ENCODE data around the gene AHDC1. TPM values are rescaled to one million over a fixed set of nuclear protein-coding genes. Genes with fewer than 3 reads are reported as not detected.

The AHDC1 gene
- total RNA-seq, 2 experiments from 2014 or later, result 26.3 to 27.6 TPM

DNA sequence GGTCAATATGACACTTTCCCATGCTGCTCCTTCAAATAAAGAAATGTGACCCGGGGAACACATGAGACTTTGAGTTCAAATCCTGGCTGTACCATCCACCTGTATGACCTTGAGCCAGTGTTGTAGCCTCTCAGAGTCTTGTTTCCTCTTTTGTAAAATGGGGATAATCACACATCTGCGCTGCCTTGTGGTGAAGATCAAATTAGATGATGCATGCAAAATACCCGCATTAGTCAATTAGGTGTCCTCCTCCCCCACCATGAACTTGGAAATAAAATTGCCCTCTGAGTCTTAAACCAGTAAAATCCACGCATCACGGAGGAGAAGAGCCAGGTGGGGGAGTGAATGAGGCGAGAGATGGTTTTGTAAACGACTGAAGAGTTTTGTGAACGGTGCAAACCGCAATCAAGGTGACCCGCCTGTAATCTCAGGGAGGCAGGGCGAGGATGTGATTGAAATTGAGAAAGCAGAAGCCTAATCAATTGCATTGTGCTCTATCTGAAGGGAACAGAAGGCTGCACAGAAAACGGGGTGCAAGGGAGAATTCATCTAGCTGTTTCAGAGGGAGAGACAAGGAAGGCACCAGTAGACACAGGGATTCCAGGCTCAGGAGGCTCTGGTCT, 5.8 kb upstream of the AHDC1 start:
- Mint-ChIP-seq H3K9me3 (no peaks in the 10 kb centered on the region), H3K27ac (no peak overlapping the region), H3K27me3 (no peaks in the 10 kb centered on the region), H3K4me1 (ENCODE audit: low read depth) (peaks cover 26% of the 10 kb centered on the region), H3K36me3 (ENCODE audit: low read depth) (no peaks in the 10 kb centered on the region), H3K4me3 (no peak overlapping the region)
- ATAC-seq (no peak), DNase-seq (no peak)
- TF ChIP-seq, protein P1, sequence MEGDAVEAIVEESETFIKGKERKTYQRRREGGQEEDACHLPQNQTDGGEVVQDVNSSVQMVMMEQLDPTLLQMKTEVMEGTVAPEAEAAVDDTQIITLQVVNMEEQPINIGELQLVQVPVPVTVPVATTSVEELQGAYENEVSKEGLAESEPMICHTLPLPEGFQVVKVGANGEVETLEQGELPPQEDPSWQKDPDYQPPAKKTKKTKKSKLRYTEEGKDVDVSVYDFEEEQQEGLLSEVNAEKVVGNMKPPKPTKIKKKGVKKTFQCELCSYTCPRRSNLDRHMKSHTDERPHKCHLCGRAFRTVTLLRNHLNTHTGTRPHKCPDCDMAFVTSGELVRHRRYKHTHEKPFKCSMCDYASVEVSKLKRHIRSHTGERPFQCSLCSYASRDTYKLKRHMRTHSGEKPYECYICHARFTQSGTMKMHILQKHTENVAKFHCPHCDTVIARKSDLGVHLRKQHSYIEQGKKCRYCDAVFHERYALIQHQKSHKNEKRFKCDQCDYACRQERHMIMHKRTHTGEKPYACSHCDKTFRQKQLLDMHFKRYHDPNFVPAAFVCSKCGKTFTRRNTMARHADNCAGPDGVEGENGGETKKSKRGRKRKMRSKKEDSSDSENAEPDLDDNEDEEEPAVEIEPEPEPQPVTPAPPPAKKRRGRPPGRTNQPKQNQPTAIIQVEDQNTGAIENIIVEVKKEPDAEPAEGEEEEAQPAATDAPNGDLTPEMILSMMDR (IDR thresholded peaks at IDR 0.05), result no peak
- CTCF ChIA-PET, result interaction anchor here (1.1 to 25.3 kb wide), 11 partner anchors 10 to 313 kb away, joined by 3 to 533 read pairs (median 5); partner anchors contain the start of genes IFI6 and STX12
- POLR2A ChIA-PET, result interaction anchor here (0.7 to 13.7 kb wide), 4 partner anchors 16 to 60 kb away, joined by 3 to 98 read pairs (median 4); no protein-coding TSS in a partner anchor
- intact Hi-C loops (cut with micrococcal nuclease), result loop anchor here (5.0 to 10.0 kb wide), 3 partner anchors 52 to 217 kb away; partner anchors contain the start of genes FAM76A and GPR3

DNA sequence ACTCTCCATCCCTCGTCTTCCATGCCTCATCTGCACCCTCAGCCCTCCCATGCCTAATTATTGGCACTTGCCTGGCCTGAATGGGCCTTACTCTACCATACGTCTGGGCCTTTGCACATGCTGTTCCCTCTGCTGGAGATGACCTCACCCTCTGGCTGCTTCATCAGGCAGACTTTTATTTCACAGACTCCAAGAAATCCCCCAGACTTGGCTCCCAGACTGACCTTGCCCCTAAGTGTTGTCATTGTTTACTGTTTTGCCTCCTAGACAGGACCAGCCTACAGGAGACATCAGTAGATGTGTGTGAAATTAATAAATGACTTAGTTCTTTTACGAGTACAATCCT, 5.2 kb upstream of the AHDC1 start:
- Mint-ChIP-seq H3K27me3 (no peaks in the 10 kb centered on the region), H3K36me3 (ENCODE audit: low read depth) (no peaks in the 10 kb centered on the region), H3K27ac (no peak overlapping the region), H3K4me3 (no peak overlapping the region), H3K4me1 (ENCODE audit: low read depth) (peaks cover 22% of the 10 kb centered on the region), H3K9me3 (no peaks in the 10 kb centered on the region)
- TF ChIP-seq, protein P1 (IDR thresholded peaks at IDR 0.05), result no peak
- ChIA-PET POLR2A (interaction anchor here (0.7 to 13.7 kb wide), 5 partner anchors 17 to 83 kb away, joined by 3 to 98 read pairs (median 3); no protein-coding TSS in a partner anchor), CTCF (interaction anchor here (0.6 to 25.3 kb wide), 14 partner anchors 10 to 313 kb away, joined by 3 to 533 read pairs (median 4); partner anchors contain the start of genes IFI6 and STX12)
- intact Hi-C loops (cut with micrococcal nuclease), result loop anchor here (5.0 to 10.0 kb wide), 3 partner anchors 52 to 217 kb away; partner anchors contain the start of genes FAM76A and GPR3
- ATAC-seq, result no peak
- DNase-seq, result no peak

DNA sequence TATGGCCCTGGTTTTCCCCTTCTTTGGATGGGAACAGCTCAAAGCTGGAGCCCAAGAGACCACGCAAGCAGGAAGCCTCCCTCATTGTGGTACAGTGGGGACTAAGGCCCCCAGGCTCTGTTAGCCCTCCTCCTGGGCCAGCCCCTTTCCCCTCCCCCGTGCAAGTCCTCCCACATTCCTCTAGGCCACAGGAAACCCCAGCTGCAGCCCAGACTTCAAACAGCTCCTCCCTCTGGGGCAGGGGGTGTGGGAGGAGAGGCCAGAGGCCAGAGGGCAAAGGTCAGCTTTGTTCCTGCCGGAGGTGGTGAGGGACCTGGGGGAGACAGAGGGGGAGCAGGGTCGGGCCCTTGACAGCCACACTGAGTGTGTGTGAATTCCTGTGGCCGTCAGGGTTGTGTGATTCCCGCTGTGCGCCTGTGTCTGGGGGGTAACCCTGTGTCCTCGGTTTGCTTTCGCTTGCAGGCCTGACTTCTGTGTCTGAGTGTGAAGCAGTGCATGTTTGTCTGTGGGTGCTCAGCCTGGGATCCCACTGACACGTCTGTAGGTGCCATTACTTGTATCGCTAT, 3.4 kb upstream of the AHDC1 start:
- Mint-ChIP-seq H3K4me3 (no peak overlapping the region), H3K27me3 (no peaks in the 10 kb centered on the region), H3K4me1 (ENCODE audit: low read depth) (peaks cover 18% of the 10 kb centered on the region), H3K36me3 (ENCODE audit: low read depth) (no peaks in the 10 kb centered on the region), H3K9me3 (no peaks in the 10 kb centered on the region), H3K27ac (no peak overlapping the region)
- ATAC-seq (no peak), DNase-seq (no peak)
- CTCF ChIA-PET, result interaction anchor here (0.6 to 25.3 kb wide), 45 partner anchors 11 to 313 kb away, joined by 3 to 533 read pairs (median 4); partner anchors contain the start of genes GPR3, IFI6, STX12 and SYTL1
- POLR2A ChIA-PET, result interaction anchor here (1.0 to 13.7 kb wide), 4 partner anchors 10 to 62 kb away, joined by 3 to 98 read pairs (median 6); no protein-coding TSS in a partner anchor
- intact Hi-C loops (cut with micrococcal nuclease), result loop anchor here (5.0 to 10.0 kb wide), 3 partner anchors 50 to 215 kb away; partner anchors contain the start of genes FAM76A and GPR3
- TF ChIP-seq, protein P1 (IDR thresholded peaks at IDR 0.05), result no peak

DNA sequence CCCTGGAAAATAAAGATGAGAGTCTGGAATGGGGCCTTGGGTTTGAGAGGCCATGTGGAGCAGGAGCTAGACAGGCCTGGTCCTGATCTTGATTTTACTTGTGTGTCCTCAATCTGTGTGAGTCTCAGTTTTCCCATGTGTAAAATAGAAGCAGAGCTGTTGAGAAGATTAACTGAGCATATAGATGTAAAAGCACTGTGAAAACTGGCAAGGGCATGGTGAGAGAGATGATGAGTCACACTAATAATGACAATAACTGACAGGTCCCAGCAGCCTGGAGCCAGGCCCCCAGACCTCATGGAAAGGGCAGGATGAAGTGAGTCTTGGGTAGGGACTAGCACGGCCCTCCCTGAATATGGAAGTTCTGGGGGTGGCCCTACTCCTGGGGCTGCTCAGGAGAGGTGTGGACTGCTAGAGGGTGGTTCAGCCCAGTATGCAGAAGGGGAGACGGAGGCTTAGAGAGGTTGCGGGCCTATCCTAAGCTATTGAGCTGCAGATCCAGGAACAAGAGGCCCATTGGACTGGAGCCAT, 2.8 kb upstream of the AHDC1 start:
- no peaks in the 10 kb centered on the region for H3K27me3 Mint-ChIP-seq
- ChIA-PET CTCF (interaction anchor here (0.6 to 25.3 kb wide), 49 partner anchors 10 to 312 kb away, joined by 3 to 533 read pairs (median 4); partner anchors contain the start of genes CD164L2, GPR3, IFI6 and STX12), POLR2A (interaction anchor here (1.0 to 13.7 kb wide), 4 partner anchors 11 to 81 kb away, joined by 3 to 98 read pairs (median 4); no protein-coding TSS in a partner anchor)
- TF ChIP-seq, protein P1 (IDR thresholded peaks at IDR 0.05), result peak; percentile 15
- H3K36me3 Mint-ChIP-seq (ENCODE audit: low read depth), result no peaks in the 10 kb centered on the region
- no peak for ATAC-seq
- intact Hi-C loops (cut with micrococcal nuclease), result loop anchor here (5.0 to 10.0 kb wide), 3 partner anchors 49 to 214 kb away; partner anchors contain the start of genes FAM76A and GPR3
- H3K4me1 Mint-ChIP-seq (ENCODE audit: low read depth), result peaks cover 20% of the 10 kb centered on the region
- H3K4me3 Mint-ChIP-seq, result no peak overlapping the region
- H3K27ac Mint-ChIP-seq, result peak overlapping the region; percentile 56
- no peaks in the 10 kb centered on the region for H3K9me3 Mint-ChIP-seq
- no peak for DNase-seq

All from activated CD8-positive, alpha-beta T cell treated with anti-CD3 and anti-CD28 coated beads for 36 hours (primary cell).